Gastrocnemius medialis (tissue), 4 donors: ENCODE results near the gene GFRA1.

Experiments used
- POLR2A ChIP-seq, 2 donors: fragments of 450-650 bp; IDR thresholded peaks; one replicate each; pipeline ENCODE4 v1.6.1; 2017; ENCODE audit warnings: antibody characterized with exemption in 2 of 2, mild to moderate bottlenecking in 2 of 2, moderate library complexity in 2 of 2
- TF ChIP-seq, protein P1 (sequence below), 5 experiments: fragments of 450-650 bp in 3 of 5; fragments of 200-600 bp in 2 of 5; sonication (generic) in 2 of 5; IDR thresholded peaks in 4 of 5; conservative IDR thresholded peaks in 1 of 5; 1 replicate in 4 of 5; 2 replicates in 1 of 5; pipeline ENCODE4 v1.5.1; 2016 to 2019; ENCODE audit warnings: antibody characterized with exemption in 5 of 5, mild to moderate bottlenecking in 3 of 5, moderate library complexity in 3 of 5

DNA sequence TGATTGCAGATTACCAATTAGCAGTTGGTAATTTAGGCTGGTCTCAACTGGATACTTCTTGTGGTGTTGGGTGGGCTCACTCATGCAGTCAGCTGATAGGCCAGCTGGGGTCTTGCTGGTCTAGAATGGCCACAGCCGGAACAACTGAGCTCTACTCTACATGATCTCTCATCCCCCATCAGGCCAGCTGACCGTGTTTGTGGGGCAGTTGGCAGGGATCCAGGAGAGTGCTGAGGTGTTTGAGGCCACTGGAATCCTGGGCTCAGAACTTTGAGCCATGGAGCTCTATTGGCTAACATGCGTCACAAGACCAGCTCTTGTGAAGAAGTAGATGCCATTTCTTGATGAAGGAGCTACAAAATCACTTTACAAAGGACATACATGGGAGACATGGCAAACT lies 242.4 kb downstream of the GFRA1 start:
- TF ChIP-seq, protein P1, sequence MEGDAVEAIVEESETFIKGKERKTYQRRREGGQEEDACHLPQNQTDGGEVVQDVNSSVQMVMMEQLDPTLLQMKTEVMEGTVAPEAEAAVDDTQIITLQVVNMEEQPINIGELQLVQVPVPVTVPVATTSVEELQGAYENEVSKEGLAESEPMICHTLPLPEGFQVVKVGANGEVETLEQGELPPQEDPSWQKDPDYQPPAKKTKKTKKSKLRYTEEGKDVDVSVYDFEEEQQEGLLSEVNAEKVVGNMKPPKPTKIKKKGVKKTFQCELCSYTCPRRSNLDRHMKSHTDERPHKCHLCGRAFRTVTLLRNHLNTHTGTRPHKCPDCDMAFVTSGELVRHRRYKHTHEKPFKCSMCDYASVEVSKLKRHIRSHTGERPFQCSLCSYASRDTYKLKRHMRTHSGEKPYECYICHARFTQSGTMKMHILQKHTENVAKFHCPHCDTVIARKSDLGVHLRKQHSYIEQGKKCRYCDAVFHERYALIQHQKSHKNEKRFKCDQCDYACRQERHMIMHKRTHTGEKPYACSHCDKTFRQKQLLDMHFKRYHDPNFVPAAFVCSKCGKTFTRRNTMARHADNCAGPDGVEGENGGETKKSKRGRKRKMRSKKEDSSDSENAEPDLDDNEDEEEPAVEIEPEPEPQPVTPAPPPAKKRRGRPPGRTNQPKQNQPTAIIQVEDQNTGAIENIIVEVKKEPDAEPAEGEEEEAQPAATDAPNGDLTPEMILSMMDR (IDR thresholded peaks at IDR 0.05 in 4 of 5, conservative IDR thresholded peaks at IDR 0.05 in 1 of 5) = no peak
- TF ChIP-seq POLR2A (IDR thresholded peaks at IDR 0.05) = no peak
